Neuron (in vitro differentiated cells): Measurements from ENCODE around the gene LPA.
"Not testable (repeated sequence)": the region's sequence is repeated elsewhere in the genome, so short reads cannot be mapped to it uniquely, and the experiment has no call there.

Source experiments
- H2AFZ ChIP-seq: one replicate; pipeline ENCODE4 v1.6.1; 2013; ENCODE audit warnings: low read depth, mild to moderate bottlenecking, inconsistent platforms, low read length, moderate library complexity
- H3K27me3 ChIP-seq: one replicate; pipeline ENCODE4 v1.6.1; 2013; ENCODE audit warnings: low read length; ENCODE audit not compliant: insufficient read depth
- H3K36me3 ChIP-seq: one replicate; pipeline ENCODE4 v1.6.1; 2013; ENCODE audit warnings: low read length; ENCODE audit not compliant: insufficient read depth
- H3K4me1 ChIP-seq: one replicate; pipeline ENCODE4 v1.6.1; 2013; ENCODE audit warnings: low read length; ENCODE audit not compliant: insufficient read depth
- H3K4me3 ChIP-seq: 2 replicates; pipeline ENCODE4 v1.5.1; 2013; ENCODE audit warnings: mild to moderate bottlenecking, low read length, moderate library complexity
- H3K9me3 ChIP-seq: one replicate; pipeline ENCODE4 v1.6.1; 2013; ENCODE audit warnings: low read length

LPA gene

DNA sequence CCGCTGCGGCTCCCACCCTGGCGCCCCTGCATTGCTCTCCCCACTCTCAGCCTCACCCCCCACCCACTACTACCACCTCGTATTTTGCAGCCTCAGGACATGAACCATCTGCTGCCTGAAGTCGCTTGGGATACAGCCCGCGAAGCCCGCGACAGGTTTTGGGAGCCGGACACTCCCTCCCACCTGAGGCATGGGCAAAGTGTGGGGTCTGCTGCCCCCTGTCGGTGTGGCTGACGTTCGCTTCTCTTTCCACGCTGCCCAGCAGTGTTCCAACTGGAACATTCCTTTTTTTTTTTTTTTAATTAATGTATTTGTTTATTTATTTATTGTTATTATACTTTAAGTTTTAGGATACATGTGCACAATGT, 15.3 kb upstream of the LPA start:
- H3K4me1 ChIP-seq = no peaks in the 10 kb centered on the region
- H3K9me3 ChIP-seq = no peaks in the 10 kb centered on the region
- no peaks in the 10 kb centered on the region for H3K27me3 ChIP-seq
- H3K36me3 ChIP-seq = no peaks in the 10 kb centered on the region
- H2AFZ ChIP-seq = no peak overlapping the region
- no peak overlapping the region for H3K4me3 ChIP-seq

DNA sequence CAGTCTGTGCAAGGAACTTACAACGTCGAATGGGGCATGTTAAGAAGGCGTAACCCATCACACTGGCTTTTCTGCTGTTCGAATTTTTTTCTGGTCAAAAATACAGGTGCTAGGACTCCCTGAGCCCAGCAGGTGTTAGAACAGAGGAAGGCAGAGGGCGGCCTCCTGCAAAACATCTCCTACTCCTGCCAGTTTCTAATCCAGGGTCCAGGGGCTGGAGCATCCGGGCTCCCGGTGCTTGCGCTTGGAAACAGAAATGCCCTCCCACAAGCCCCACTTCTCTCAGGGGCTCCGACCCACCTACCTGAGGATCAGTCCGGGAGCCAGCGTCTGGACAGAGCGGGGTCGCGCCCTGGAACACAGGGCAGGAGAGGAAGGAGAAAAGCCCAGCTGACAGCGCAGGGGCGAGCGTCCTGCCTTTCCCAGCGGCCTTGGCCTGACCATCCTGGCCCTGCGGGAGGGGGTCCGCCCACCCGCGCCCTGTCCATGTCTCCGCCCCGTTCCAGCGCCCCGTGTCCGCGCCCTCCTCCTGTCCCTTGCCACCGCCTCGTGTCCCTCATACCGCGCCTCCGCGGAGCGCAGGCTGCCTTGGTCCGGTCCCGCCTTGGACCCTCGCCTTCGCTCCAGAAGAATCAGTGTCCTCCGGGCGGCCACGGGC, 14.8 kb upstream of the LPA start:
- H3K9me3 ChIP-seq = no peaks in the 10 kb centered on the region
- no peak overlapping the region for H2AFZ ChIP-seq
- H3K4me1 ChIP-seq = no peaks in the 10 kb centered on the region
- H3K27me3 ChIP-seq = no peaks in the 10 kb centered on the region
- H3K4me3 ChIP-seq = no peak overlapping the region
- no peaks in the 10 kb centered on the region for H3K36me3 ChIP-seq

DNA sequence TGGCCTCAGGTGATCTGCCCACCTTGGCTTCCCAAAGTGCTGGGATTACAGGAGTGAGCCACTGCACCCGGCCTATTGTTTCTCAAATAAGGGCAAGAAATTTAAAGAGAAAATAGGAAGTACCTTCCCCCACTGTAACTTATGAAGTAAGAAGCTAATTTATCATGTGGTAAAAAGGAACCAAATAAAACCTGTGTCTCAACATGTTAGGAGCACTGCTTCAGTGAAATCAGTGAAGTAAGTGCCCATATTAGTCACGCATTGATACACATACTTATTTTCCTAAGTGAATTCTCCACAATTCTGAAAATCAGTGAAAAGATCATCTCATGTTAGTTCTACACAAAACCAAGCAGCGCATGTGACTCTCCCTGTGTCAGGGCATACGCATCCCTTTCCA, 14.2 kb upstream of the LPA start:
- no peaks in the 10 kb centered on the region for H3K4me1 ChIP-seq
- no peaks in the 10 kb centered on the region for H3K36me3 ChIP-seq
- no peaks in the 10 kb centered on the region for H3K9me3 ChIP-seq
- no peak overlapping the region for H3K4me3 ChIP-seq
- H3K27me3 ChIP-seq = no peaks in the 10 kb centered on the region
- H2AFZ ChIP-seq = no peak overlapping the region

DNA sequence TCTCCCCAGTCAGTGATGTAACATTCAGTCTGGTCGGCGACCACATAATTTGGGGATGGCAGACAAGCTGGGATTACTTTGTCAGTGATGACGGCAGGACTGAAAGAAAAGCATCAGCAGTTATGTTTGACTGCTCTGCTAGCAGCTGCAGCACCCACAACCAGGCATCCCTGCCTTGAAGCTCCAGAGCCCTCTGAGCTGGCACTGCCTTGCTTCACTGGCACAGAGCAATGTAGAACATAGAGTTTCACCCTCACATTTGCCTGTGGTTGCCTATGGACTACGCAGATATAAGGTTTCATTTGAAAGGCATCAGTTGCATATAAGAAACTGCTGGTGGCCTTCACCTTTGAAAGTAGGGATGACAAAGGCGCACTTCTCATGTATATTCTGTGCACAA, 12.3 kb upstream of the LPA start:
- not testable (repeated sequence) for H3K4me1 ChIP-seq, H3K36me3 ChIP-seq, H3K9me3 ChIP-seq, H3K4me3 ChIP-seq, H3K27me3 ChIP-seq, H2AFZ ChIP-seq

DNA sequence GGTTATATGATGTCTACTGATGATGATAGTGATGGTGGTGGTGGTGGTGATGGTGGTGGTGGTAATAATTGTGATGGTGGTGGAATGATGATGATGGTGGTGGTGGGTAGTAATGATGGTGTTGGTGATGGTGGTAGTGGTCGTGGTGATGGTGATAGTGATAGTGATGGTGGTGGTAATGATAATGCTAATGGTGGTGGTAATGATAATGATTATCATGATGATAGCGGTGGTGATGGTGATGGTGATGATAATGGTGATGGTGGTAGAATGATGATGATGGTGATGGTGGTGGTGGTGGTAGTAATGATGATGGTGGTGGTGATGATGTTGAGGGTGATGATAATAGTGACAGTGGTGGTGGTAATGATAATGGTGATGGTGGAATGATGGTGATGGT, 4.5 kb upstream of the LPA start:
- Histone ChIP-seq H3K27me3 (peaks cover 3% of the 10 kb centered on the region), H3K36me3 (no peaks in the 10 kb centered on the region), H3K9me3 (no peaks in the 10 kb centered on the region), H3K4me1 (no peaks in the 10 kb centered on the region), H2AFZ (no peak overlapping the region), H3K4me3 (no peak overlapping the region)

DNA sequence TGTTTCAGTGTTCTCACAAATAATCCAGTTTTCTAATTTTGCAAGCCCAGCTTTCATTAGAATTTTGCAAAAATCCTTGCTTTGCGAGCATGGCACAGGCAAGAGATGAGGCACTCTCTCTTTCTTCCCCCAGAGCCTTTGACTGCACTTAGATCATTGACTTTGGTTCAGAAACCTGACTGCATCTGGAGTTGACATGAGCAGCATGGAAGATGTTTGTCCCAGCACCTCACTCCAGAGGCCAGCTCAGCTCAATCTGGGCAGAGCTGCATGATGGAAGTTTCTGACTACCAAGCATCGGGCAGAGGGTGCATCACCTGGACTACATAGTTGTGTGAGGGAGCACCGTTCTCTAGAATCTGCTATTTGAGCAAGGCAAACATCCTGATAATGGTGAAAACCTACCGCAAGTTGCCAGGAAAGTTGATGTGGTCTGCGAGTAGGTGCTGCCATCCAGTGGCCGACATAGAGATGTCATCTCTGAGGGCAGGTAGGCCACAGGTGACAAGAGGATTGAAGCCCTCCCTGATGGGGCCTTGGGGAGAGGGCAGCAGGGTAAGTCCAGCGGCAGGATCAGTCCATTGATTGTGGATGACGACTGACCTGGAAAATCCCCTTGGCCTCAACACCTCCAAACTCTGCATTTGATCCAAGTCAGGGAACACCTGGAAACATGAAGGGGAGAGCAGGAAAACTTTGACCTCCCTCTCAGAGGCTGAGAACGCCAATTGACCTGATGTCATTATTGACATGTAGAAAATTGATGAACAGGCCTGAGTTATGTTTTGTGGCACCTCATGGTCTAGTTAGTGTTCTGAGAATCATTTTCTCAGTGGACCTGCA, 3.8 kb upstream of the LPA start:
- Histone ChIP-seq H3K4me3 (no peak overlapping the region), H3K36me3 (no peaks in the 10 kb centered on the region), H3K4me1 (no peaks in the 10 kb centered on the region), H3K9me3 (no peaks in the 10 kb centered on the region), H3K27me3 (peaks cover 3% of the 10 kb centered on the region), H2AFZ (no peak overlapping the region)

DNA sequence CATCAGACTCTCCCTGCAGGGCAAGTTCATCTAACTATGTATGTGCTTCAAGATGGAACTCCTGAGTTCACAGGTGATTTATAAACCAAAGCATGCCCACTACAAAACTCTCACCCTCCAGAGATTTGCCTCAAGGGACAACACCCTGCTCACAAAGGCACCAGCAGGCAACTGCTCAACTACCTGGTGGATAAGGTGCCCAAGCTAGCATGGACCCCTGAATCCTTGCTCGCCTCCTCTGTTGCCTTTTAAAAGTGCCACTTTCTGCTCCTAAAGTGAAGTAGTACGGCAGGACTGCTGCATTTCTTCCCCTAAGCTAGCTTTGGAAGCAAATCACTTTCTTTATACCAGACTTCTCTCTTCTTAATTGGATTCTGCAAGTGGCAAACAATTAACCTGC, 1.2 kb downstream of the LPA start:
- H2AFZ ChIP-seq = no peak overlapping the region
- no peak overlapping the region for H3K4me3 ChIP-seq
- no peaks in the 10 kb centered on the region for H3K4me1 ChIP-seq
- H3K9me3 ChIP-seq = no peaks in the 10 kb centered on the region
- peaks cover 9% of the 10 kb centered on the region for H3K27me3 ChIP-seq
- H3K36me3 ChIP-seq = no peaks in the 10 kb centered on the region

DNA sequence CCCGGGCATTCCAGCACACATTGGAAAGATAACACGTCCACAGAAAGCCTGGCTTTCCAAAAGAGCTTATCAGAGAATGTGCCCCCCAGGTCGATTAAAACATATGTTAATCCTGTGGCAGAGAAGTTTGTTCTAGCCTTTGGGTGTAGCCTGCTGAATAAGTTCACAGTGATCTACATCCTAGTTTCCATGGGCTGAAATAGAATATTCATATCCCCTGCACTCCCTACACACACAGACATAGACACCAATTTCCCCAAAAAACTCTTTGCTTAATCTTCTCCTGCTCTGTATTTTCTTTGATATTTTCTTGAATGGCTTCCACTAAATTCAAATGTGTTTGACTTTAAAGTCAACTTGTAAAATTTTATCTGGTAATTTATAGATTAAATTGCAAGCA, 1.6 kb downstream of the LPA start:
- no peaks in the 10 kb centered on the region for H3K9me3 ChIP-seq
- H3K4me3 ChIP-seq = no peak overlapping the region
- no peaks in the 10 kb centered on the region for H3K36me3 ChIP-seq
- no peak overlapping the region for H2AFZ ChIP-seq
- no peaks in the 10 kb centered on the region for H3K4me1 ChIP-seq
- peaks cover 9% of the 10 kb centered on the region for H3K27me3 ChIP-seq

DNA sequence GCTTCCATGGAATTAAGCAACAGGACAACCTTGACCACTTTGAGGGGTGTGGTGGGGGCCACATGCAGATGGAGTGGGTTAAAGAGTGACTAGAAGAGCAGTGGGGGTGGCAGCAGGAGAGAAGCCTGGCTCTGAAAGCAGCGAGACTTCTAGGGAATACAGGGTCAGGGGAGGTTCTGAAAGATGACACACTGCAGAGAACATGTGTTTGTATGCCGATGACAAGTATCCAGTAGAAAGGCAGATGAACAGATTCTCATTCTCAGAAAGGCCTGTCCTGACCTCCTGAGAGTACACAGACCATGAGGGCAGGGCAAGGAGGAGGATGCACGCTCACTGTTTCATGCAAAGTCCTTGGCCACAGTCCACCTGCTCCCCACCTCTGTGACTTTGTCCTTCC, 2.9 kb downstream of the LPA start:
- no peak overlapping the region for H2AFZ ChIP-seq
- H3K4me3 ChIP-seq = no peak overlapping the region

DNA sequence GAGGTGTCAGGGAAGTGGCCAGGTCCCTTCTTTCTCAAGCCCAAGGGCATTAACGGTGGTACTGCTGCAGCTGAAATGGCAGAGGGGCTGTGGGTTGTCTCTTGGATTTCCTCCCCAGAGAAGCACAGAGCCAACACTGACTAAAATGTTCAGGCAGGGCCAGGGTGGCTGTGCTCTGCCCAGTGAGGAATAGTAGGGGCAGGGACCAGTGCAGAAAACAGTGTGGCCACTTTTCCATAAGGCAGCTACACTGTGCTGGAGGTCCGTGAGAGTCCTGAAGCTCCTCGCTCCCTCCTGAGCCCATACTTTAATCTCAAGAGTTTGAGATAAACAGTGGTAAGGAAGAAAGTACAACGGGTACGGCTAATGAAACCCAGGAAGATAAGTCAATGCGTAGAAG, 4.5 kb downstream of the LPA start:
- no peak overlapping the region for H2AFZ ChIP-seq
- peaks cover 6% of the 10 kb centered on the region for H3K27me3 ChIP-seq
- no peaks in the 10 kb centered on the region for H3K36me3 ChIP-seq
- H3K9me3 ChIP-seq = no peaks in the 10 kb centered on the region
- H3K4me3 ChIP-seq = no peak overlapping the region
- no peaks in the 10 kb centered on the region for H3K4me1 ChIP-seq

More for the DNA sequence above, 2.9 kb downstream of the LPA start:
- peaks cover 6% of the 10 kb centered on the region for H3K27me3 ChIP-seq
- no peaks in the 10 kb centered on the region for H3K36me3 ChIP-seq
- no peaks in the 10 kb centered on the region for H3K4me1 ChIP-seq
- H3K9me3 ChIP-seq = no peaks in the 10 kb centered on the region

DNA sequence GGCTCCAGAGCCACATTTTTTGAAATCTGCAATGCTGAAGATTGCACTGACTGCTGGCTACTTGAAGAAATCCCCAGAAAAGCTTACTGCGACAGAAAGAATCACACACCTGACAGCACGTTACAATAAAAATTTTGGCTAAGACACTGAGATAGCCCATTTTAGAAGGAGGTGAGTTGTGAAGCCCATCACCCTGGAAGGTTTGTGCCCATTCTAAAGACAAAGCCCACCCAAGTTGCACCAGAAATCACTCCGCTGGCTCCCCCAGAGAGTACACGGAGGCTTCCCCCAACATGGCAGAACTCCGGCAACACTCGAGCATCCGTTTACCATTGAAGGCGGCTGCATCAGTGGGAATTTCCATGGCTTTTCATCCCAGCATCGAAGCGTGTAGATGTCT, 29.4 kb downstream of the LPA start:
- H3K9me3 ChIP-seq = no peaks in the 10 kb centered on the region
- no peaks in the 10 kb centered on the region for H3K36me3 ChIP-seq
- H3K4me1 ChIP-seq = no peaks in the 10 kb centered on the region
- no peaks in the 10 kb centered on the region for H3K27me3 ChIP-seq
- H3K4me3 ChIP-seq = no peak overlapping the region
- H2AFZ ChIP-seq = no peak overlapping the region

DNA sequence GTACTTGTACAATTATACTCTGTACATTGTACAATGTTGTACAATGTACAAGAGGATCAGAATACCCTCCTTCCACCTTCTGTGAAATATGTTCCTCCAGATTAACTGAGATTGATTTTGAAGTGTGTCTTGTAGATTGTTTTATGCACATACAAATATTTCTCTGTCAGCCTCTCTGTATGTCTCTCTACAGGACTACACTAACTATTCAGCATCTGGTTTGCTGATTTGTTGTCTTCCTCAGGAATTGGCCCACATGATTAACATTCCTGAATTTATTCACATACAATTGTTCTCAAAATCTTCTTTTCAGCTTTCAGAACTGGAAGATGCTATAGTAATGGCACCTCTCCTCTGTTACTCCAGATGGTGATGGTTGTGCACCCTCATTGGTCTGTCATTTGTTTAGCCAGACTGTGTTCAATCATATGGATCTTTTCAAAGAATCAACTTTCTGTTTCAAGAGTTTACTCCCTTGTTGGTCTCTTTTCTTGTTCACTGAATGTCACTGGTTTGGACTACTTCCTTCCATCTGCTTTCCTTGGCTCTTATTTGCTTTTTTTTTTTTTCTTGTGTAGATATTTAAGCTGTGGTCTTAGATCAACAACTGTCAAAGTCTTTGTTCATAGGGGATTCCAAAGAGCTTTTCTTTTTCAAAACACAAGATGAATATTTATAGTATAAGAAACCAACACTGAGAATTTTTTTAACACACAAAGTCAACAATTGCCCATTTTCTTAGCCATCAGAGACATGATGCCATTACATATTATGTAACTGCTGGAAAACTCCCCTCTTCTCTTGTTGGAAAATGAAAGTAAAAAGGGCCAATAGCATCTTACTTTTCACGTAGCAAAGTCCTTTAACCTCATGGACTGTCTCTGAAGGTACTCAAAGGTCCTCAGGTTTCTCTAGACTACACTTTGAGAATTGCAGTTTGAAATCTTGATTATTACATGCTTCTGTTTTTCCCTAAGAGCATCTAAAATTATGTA, 67.9 kb downstream of the LPA start:
- Histone ChIP-seq H3K36me3 (no peaks in the 10 kb centered on the region), H3K27me3 (no peaks in the 10 kb centered on the region), H3K9me3 (no peaks in the 10 kb centered on the region), H3K4me3 (no peak overlapping the region), H3K4me1 (no peaks in the 10 kb centered on the region), H2AFZ (no peak overlapping the region)

DNA sequence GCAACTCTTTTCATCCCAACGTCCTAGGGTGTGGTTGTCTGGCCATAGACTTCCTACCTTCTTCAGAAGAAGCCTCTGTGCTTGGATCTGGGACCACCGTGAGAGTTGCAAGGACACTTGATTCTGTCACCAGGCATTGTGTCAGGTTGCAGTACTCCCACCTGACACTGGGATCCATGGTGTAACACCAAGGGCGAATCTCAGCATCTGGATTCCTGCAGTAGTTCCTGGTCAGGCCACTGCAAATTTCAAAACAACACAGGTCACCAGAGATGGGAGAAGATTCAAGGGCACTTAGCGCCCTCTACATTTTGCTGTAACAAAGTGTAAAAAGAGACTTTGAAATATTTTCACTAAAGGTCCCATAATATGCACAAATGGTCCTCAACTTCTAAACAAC, 68.8 kb downstream of the LPA start:
- not testable (repeated sequence) for H3K4me3 ChIP-seq, H3K27me3 ChIP-seq, H3K9me3 ChIP-seq, H3K4me1 ChIP-seq, H2AFZ ChIP-seq, H3K36me3 ChIP-seq
